OCI-LY7 (cell line): ENCODE data around the gene FTCDNL1. TPM values are rescaled to one million over a fixed set of nuclear protein-coding genes. Genes with fewer than 3 reads are reported as not detected.
A peak's percentile ranks its signal among the peaks of the same experiment; 100 is the strongest.

ENCODE experiments used
- BruUV-seq: library from RNA; stranded (reverse); fragments of 400-500 nt; replicated peaks from 2 replicates; lab custom pipeline; 2021; lab: Mats Ljungman, UMichigan
- CTCF ChIA-PET: fragments of 300-600 bp; sonication (Branson Sonifier 250); formaldehyde crosslinking; loops from one replicate; lab custom pipeline; 2022; ENCODE audit warnings: antibody characterized with exemption; ENCODE audit not compliant: unreplicated experiment; lab: Charles Lee
- POLR2A ChIA-PET: fragments of 300-600 bp; sonication (Branson Sonifier 250); formaldehyde crosslinking; loops from one replicate; lab custom pipeline; 2022; ENCODE audit warnings: antibody characterized with exemption; lab: Charles Lee
- DNase-seq: peaks from one replicate; pipeline ENCODE4 v3.0.0-alpha.2; 2015; ENCODE audit warnings: low spot score
- H2AFZ ChIP-seq: fragments of 200-600 bp; sonication (generic), shearing (Covaris generic); 2 replicates; pipeline ENCODE4 v1.6.1; 2014; ENCODE audit warnings: mild to moderate bottlenecking, antibody characterized with exemption, low read length, moderate library complexity
- H3K27ac ChIP-seq: fragments of 200-600 bp; sonication (generic); 2 replicates; pipeline ENCODE4 v1.5.1; 2014; ENCODE audit warnings: mixed run types, low read depth, mild to moderate bottlenecking, moderate library complexity, low read length, inconsistent platforms; ENCODE audit not compliant: poor library complexity, severe bottlenecking
- H3K36me3 ChIP-seq: fragments of 200-600 bp; sonication (generic); 2 replicates; pipeline ENCODE4 v1.6.1; 2014; ENCODE audit warnings: mild to moderate bottlenecking, antibody characterized with exemption, low read length, moderate library complexity, mixed read lengths; ENCODE audit not compliant: insufficient read depth
- H3K4me1 ChIP-seq: fragments of 200-600 bp; sonication (generic); 2 replicates; pipeline ENCODE4 v1.5.1; 2014; ENCODE audit warnings: mild to moderate bottlenecking, low read length; ENCODE audit not compliant: insufficient read depth, poor library complexity, severe bottlenecking
- H3K4me2 ChIP-seq: fragments of 200-600 bp; sonication (generic); 2 replicates; pipeline ENCODE4 v1.6.1; 2014; ENCODE audit warnings: mild to moderate bottlenecking, low read length
- H3K4me3 ChIP-seq: fragments of 200-600 bp; sonication (generic); 2 replicates; pipeline ENCODE4 v1.5.1; 2014; ENCODE audit warnings: mild to moderate bottlenecking, low read depth, low read length; ENCODE audit not compliant: poor library complexity, severe bottlenecking
- H3K79me2 ChIP-seq: fragments of 200-600 bp; sonication (generic); 2 replicates; pipeline ENCODE4 v1.6.1; 2016; ENCODE audit warnings: low read depth, mild to moderate bottlenecking, low read length, moderate library complexity, mixed read lengths; ENCODE audit not compliant: insufficient read depth
- H3K9me2 ChIP-seq: fragments of 200-600 bp; sonication (generic); 2 replicates; pipeline ENCODE4 v1.6.1; 2016; ENCODE audit warnings: mild to moderate bottlenecking, low read length, mixed read lengths; ENCODE audit not compliant: insufficient read depth
- H3K9me3 ChIP-seq: fragments of 200-600 bp; sonication (generic); 2 replicates; pipeline ENCODE4 v1.6.1; 2014; ENCODE audit warnings: mild to moderate bottlenecking, mixed run types, low read length, mixed read lengths
- H4K20me1 ChIP-seq: fragments of 200-600 bp; sonication (generic); 2 replicates; pipeline ENCODE4 v1.6.1; 2014; ENCODE audit warnings: mild to moderate bottlenecking, antibody characterized with exemption, low read length, moderate library complexity, mixed read lengths; ENCODE audit not compliant: insufficient read depth
- EZH2phosphoT487 ChIP-seq: fragments of 200-600 bp; sonication (generic); IDR thresholded peaks from 2 replicates; pipeline ENCODE4 v1.6.1; 2018; ENCODE audit warnings: low read depth, borderline replicate concordance, mild to moderate bottlenecking, mixed run types, antibody characterized with exemption, low read length, moderate library complexity, mixed read lengths
- intact Hi-C: fragments of 100-400 bp; cut with micrococcal nuclease; formaldehyde crosslinking; loops from one replicate; pipeline ENCODE4 v1.10.0; 2022; ENCODE audit not compliant: unreplicated experiment
- total RNA-seq, 2 experiments: library from RNA; depleted of rRNA in 1 of 2; stranded (reverse); fragments of >200 nt in 1 of 2; shearing (Covaris generic) in 1 of 2; gene quantifications; 2 replicates each; pipeline ENCODE4 v1.2.3, GENCODE V29; 2014 to 2022
- TF ChIP-seq, protein P1 (sequence below): fragments of 200-600 bp; sonication (generic); conservative IDR thresholded peaks from 2 replicates; pipeline ENCODE4 v1.5.1; 2014; ENCODE audit warnings: mild to moderate bottlenecking, antibody characterized with exemption, low read length, moderate library complexity, mixed read lengths

Gene FTCDNL1
- total RNA-seq, 2 experiments from 2014 or later: 0.40 to 0.54 TPM

GRCh38 chr2:199791326-199791725 is 59.7 kb downstream of the FTCDNL1 start:
- TF ChIP-seq, protein P1, sequence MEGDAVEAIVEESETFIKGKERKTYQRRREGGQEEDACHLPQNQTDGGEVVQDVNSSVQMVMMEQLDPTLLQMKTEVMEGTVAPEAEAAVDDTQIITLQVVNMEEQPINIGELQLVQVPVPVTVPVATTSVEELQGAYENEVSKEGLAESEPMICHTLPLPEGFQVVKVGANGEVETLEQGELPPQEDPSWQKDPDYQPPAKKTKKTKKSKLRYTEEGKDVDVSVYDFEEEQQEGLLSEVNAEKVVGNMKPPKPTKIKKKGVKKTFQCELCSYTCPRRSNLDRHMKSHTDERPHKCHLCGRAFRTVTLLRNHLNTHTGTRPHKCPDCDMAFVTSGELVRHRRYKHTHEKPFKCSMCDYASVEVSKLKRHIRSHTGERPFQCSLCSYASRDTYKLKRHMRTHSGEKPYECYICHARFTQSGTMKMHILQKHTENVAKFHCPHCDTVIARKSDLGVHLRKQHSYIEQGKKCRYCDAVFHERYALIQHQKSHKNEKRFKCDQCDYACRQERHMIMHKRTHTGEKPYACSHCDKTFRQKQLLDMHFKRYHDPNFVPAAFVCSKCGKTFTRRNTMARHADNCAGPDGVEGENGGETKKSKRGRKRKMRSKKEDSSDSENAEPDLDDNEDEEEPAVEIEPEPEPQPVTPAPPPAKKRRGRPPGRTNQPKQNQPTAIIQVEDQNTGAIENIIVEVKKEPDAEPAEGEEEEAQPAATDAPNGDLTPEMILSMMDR: no peak
- no peak for TF ChIP-seq EZH2phosphoT487
- Histone ChIP-seq H3K27ac (no peak overlapping the region), H2AFZ (no peak overlapping the region), H3K9me3 (no peaks in the 10 kb centered on the region), H3K4me3 (no peak overlapping the region), H4K20me1 (no peaks in the 10 kb centered on the region), H3K9me2 (no peaks in the 10 kb centered on the region), H3K79me2 (no peaks in the 10 kb centered on the region), H3K4me1 (no peaks in the 10 kb centered on the region), H3K4me2 (no peak overlapping the region), H3K36me3 (no peaks in the 10 kb centered on the region)
- POLR2A ChIA-PET: interaction anchor here (1.0 kb wide), 1 partner anchor 61 kb away, joined by 3 read pairs; no protein-coding TSS in a partner anchor
- intact Hi-C loops: no loop called here
- BruUV-seq: no TSS peak
- CTCF ChIA-PET: no interaction called here
- no peak for DNase-seq

GRCh38 chr2:199784512-199784911 is 66.5 kb downstream of the FTCDNL1 start:
- TF ChIP-seq EZH2phosphoT487: no peak
- TF ChIP-seq, protein P1: no peak
- no peak overlapping the region for H3K27ac ChIP-seq
- no peaks in the 10 kb centered on the region for H3K9me3 ChIP-seq
- no peak overlapping the region for H3K4me3 ChIP-seq
- POLR2A ChIA-PET: no interaction called here
- DNase-seq: no peak
- no peaks in the 10 kb centered on the region; the same call in 1 of the 2 replicates for H3K36me3 ChIP-seq
- CTCF ChIA-PET: no interaction called here
- intact Hi-C loops: no loop called here
- H3K79me2 ChIP-seq: no peaks in the 10 kb centered on the region
- H3K9me2 ChIP-seq: no peaks in the 10 kb centered on the region
- H3K4me2 ChIP-seq: no peak overlapping the region
- BruUV-seq: no TSS peak
- H3K4me1 ChIP-seq: no peaks in the 10 kb centered on the region
- H2AFZ ChIP-seq: no peak overlapping the region; the same call in 1 of the 2 replicates
- no peaks in the 10 kb centered on the region for H4K20me1 ChIP-seq

- ChIA-PET CTCF (no interaction called here), POLR2A (no interaction called here)
- H3K4me2 ChIP-seq: no peak overlapping the region
- H3K9me3 ChIP-seq: no peaks in the 10 kb centered on the region
- H4K20me1 ChIP-seq: no peaks in the 10 kb centered on the region
- H3K27ac ChIP-seq: no peak overlapping the region
- H3K4me3 ChIP-seq: no peak overlapping the region
- no peak for DNase-seq
- intact Hi-C loops: no loop called here
- no peak for TF ChIP-seq EZH2phosphoT487
- TF ChIP-seq, protein P1: no peak
- H2AFZ ChIP-seq: peak overlapping the region; percentile 16; the same call in 1 of the 2 replicates
- H3K4me1 ChIP-seq: peaks cover 22% of the 10 kb centered on the region
- H3K79me2 ChIP-seq: no peaks in the 10 kb centered on the region
- BruUV-seq: no TSS peak
- no peaks in the 10 kb centered on the region; the same call in 1 of the 2 replicates for H3K36me3 ChIP-seq
- no peaks in the 10 kb centered on the region for H3K9me2 ChIP-seq
Measured at GRCh38 chr2:199779589-199779988, 71.4 kb downstream of the FTCDNL1 start.
